ENCODE results near the gene FAM222A. TPM values are rescaled to one million over a fixed set of nuclear protein-coding genes. Genes with fewer than 3 reads are reported as not detected.

FAM222A gene
- total and polyA plus RNA-seq, 2 of the 8 experiments (the other 6 are each of a cell fraction or from before 2014, with no cell fraction given), result 0.94 to 1.1 TPM

DNA sequence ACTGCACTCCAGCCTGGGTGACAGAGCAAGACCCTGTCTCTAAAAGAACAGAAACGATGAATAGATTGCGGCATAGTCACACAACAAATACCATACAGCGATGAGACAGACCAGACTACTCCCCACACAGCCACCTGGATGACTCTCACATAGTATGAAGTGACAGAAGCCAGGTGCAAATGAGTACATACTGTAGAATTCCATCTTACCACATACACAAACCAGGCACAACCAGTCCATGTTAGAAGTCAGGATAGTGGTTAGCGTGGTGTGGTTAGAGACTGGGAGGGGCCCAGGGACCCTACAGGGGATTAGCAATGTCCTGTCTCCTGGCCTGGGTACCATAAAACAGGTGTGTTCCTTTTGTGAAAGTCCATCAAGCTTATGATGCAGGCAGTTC, 53.8 kb downstream of the FAM222A start:
- Histone ChIP-seq H3K9ac (replicated peaks in 1 of 4; ENCODE audit: extremely low read depth in 1 of 4, low read depth in 3 of 4, low read length in 3 of 4) (no peak overlapping the region), H3K79me2 (ENCODE audit: control insufficient read depth in 1 of 2, insufficient read depth in 2 of 2, low read length in 2 of 2) (no peaks in the 10 kb centered on the region), H3K4ac (replicated peaks; ENCODE audit: insufficient read length, low read depth, low read length) (no peak overlapping the region), H4K5ac (ENCODE audit: insufficient read length, low read depth, low read length) (no peak overlapping the region), H3K23me2 (ENCODE audit: low read depth, low read length) (no peaks in the 10 kb centered on the region), H2BK15ac (ENCODE audit: low read length) (no peak overlapping the region), H3K4me3 (ENCODE audit: extremely low read depth in 1 of 4, insufficient read depth in 2 of 4, low read depth in 3 of 4, low read length in 4 of 4) (no peak overlapping the region), H3K79me1 (ENCODE audit: low read depth, low read length) (no peaks in the 10 kb centered on the region), H4K20me1 (replicated peaks in 1 of 2; ENCODE audit: control insufficient read depth in 1 of 2, insufficient read depth in 2 of 2, low read length in 2 of 2) (no peaks in the 10 kb centered on the region), H3K4me1 (replicated peaks in 1 of 4; ENCODE audit: control insufficient read depth in 3 of 4, insufficient read depth in 4 of 4, low read length in 3 of 4) (peaks cover 0 to 11% (median 2%) of the 10 kb centered on the region in 4 experiments; a peak in 4 of 7 replicates), H3K27me3 (replicated peaks in 1 of 4; ENCODE audit: control insufficient read depth in 3 of 4, extremely low read depth in 1 of 4, insufficient read depth in 3 of 4, low read length in 3 of 4) (no peaks in the 10 kb centered on the region), H4K8ac (ENCODE audit: extremely low read depth, insufficient read depth, low read length) (no peak overlapping the region), H3K14ac (ENCODE audit: insufficient read length) (no peak overlapping the region), H3K27ac (ENCODE audit: low read depth, low read length) (no peak overlapping the region), H2BK20ac (ENCODE audit: low read length) (no peak overlapping the region), H2BK12ac (ENCODE audit: low read depth, low read length) (no peak overlapping the region), H3K56ac (replicated peaks; ENCODE audit: insufficient read length, low read depth, low read length) (no peak overlapping the region), H3K18ac (ENCODE audit: extremely low read depth, low read length) (no peak overlapping the region), H3K9me3 (ENCODE audit: insufficient read depth in 2 of 2, low read depth in 1 of 2, low read length in 1 of 2) (no peaks in the 10 kb centered on the region), H2BK5ac (ENCODE audit: low read depth, low read length) (no peak overlapping the region), H2AFZ (ENCODE audit: low read length) (no peak overlapping the region), H2BK120ac (replicated peaks; ENCODE audit: low read depth, low read length) (no peak overlapping the region), H3K23ac (ENCODE audit: insufficient read length) (no peak overlapping the region), H2AK5ac (ENCODE audit: low read depth, low read length) (no peak overlapping the region), H3K36me3 (ENCODE audit: control insufficient read depth in 2 of 4, insufficient read depth in 4 of 4, low read length in 3 of 4) (no peaks in the 10 kb centered on the region), H4K91ac (replicated peaks; ENCODE audit: insufficient read length, low read length) (no peak overlapping the region), H3K4me2 (ENCODE audit: insufficient read depth in 1 of 2, low read depth in 2 of 2, low read length in 2 of 2) (no peak overlapping the region)
- 100% methylated on average over 4 of the region's 4 CpGs; no CpG with 5 or more reads in 1 of the 2 experiments for WGBS, 2 experiments (ENCODE audit: extremely low coverage in 1 of 2, insufficient coverage in 1 of 2, insufficient read length in 1 of 2, insufficient replicate concordance in 2 of 2, low coverage in 1 of 2, low lambda C conversion rate in 2 of 2, missing lambda C conversion rate in 1 of 2)
- ChIA-PET POLR2A (ENCODE audit: partially characterized antibody) (interaction anchor here (1.0 kb wide), 1 partner anchor 19 kb away, joined by 3 read pairs; no protein-coding TSS in a partner anchor), CTCF (ENCODE audit: partially characterized antibody) (interaction anchor here (0.6 to 1.4 kb wide), 8 partner anchors 9 to 185 kb away, joined by 3 to 7 read pairs (median 4); no protein-coding TSS in a partner anchor)
- DNase-seq (ENCODE audit: low read depth in 1 of 2, low spot score in 2 of 2) (peak in 1 of 2 experiments; percentile 30), FAIRE-seq (no peak)
- TF ChIP-seq TAF1 (IDR thresholded peaks at IDR 0.05; ENCODE audit: low read depth, low read length) (no peak), SRF (IDR thresholded peaks at IDR 0.05; ENCODE audit: low read depth, low read length) (no peak), PHF8 (conservative IDR thresholded peaks at IDR 0.05; ENCODE audit: low read depth, low read length) (no peak), TEAD4 (IDR thresholded peaks at IDR 0.05; ENCODE audit: low read depth, low read length) (no peak), TCF12 (IDR thresholded peaks at IDR 0.05; ENCODE audit: low read depth, low read length) (no peak), SP4 (IDR thresholded peaks at IDR 0.05; ENCODE audit: low read length) (no peak), SIN3A (conservative IDR thresholded peaks at IDR 0.05 in 1 of 2, IDR thresholded peaks at IDR 0.05 in 1 of 2; ENCODE audit: low read depth in 1 of 2, low read length in 2 of 2) (no peak), POU5F1 (IDR thresholded peaks at IDR 0.05; ENCODE audit: low read depth, low read length) (no peak), EGR1 (IDR thresholded peaks at IDR 0.05; ENCODE audit: borderline replicate concordance, low read depth, low read length) (no peak), CREB1 (IDR thresholded peaks at IDR 0.05) (no peak), SUZ12 (IDR thresholded peaks at IDR 0.05; ENCODE audit: low read length) (no peak), BCL11A (IDR thresholded peaks at IDR 0.05; ENCODE audit: low read depth in 2 of 2, low read length in 2 of 2) (no peak), ASH2L (IDR thresholded peaks at IDR 0.05; ENCODE audit: low read length) (no peak), JUND (IDR thresholded peaks at IDR 0.05; ENCODE audit: low read length) (no peak)
- TF ChIP-seq, protein P1, sequence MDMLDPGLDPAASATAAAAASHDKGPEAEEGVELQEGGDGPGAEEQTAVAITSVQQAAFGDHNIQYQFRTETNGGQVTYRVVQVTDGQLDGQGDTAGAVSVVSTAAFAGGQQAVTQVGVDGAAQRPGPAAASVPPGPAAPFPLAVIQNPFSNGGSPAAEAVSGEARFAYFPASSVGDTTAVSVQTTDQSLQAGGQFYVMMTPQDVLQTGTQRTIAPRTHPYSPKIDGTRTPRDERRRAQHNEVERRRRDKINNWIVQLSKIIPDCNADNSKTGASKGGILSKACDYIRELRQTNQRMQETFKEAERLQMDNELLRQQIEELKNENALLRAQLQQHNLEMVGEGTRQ (IDR thresholded peaks at IDR 0.05; ENCODE audit: low read length), result no peak
